GM15510 (cell line): ENCODE measurements around the gene SCUBE1.

Experiments
- POLR2A ChIP-seq: IDR thresholded peaks from 3 replicates; pipeline ENCODE4 v1.6.1; 2011; ENCODE audit warnings: borderline replicate concordance; ENCODE audit not compliant: insufficient read length; ENCODE audit errors: extremely low read depth

SCUBE1 gene

DNA sequence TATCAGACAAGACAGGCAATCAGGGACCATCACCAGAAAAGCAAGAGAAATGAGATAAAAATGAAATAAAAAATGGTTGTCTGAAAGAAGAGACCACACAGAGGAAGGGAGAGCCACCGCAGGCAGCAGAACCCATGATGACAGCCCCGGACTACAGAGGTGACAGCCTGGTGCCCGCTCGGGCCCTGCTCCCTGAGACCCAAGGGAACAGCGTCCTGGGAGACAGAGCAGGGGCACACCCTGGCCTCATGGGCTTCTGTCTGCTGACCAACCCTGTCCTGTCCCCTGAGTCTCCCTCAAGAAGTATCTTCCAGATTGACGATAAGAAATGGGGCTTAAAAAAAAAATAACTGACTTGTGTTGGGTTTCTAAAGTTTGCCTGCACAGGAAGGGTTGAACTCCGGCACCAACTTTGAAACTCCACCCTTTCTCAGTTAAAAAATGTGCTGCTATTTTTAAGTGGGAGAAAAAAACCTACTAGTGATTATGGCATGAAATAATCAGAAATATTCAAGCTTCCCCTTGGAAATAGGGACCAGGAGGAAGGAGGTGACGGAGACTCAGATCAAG is 86.1 kb downstream of the SCUBE1 start:
- TF ChIP-seq POLR2A, result no peak

GRCh38 chr22:43256569-43256968 is 86.6 kb downstream of the SCUBE1 start:
- TF ChIP-seq POLR2A, result no peak

GRCh38 chr22:43255299-43255698 is 87.9 kb downstream of the SCUBE1 start:
- no peak for TF ChIP-seq POLR2A

GRCh38 chr22:43253839-43254238 is 89.3 kb downstream of the SCUBE1 start:
- TF ChIP-seq POLR2A, result no peak

DNA sequence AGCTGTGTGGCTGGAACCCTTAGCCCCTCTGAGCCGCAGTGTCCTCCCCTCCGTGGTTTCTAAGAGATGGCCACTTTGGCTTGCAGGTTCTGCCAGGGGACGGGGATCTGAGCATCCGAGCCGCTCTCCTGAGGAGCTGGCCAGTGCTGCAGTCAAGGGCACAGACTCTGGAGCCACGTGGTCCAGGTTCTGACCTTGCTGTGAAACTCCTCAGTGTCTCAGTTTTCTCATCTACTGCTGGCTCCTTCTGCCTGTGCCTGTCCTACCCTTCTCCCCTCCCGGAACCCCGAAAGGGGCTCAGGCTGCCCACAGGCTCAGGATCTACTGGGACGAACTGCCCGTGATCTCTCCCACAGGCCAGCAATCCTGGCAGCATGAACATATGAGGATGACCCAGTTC is 90.9 kb downstream of the SCUBE1 start:
- TF ChIP-seq POLR2A, result no peak

- TF ChIP-seq POLR2A, result no peak
Measured at GRCh38 chr22:43249789-43250471, 93.2 kb downstream of the SCUBE1 start.

- no peak for TF ChIP-seq POLR2A
Measured at GRCh38 chr22:43247546-43248260, 95.5 kb downstream of the SCUBE1 start.

DNA sequence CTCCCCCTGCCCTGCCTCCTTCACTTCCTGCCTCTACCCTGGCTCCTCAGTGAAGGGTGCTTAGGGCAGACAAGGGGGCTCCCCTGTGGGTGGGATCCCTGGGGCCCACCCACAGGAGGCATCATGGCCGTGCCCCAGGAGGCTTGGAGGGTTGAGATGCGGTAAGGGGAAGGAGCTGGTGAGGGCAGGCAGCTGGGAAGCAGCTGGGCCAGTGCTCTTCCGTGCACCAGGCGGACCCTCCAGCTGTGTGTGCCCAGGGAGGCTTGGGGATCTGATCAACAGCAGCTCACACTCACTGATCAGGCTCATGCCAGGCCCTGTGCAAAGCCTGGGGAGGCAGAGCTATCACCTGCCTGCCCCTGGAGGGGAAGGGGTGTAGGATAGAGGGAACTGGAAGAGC is 97.0 kb downstream of the SCUBE1 start:
- no peak for TF ChIP-seq POLR2A

- TF ChIP-seq POLR2A, result no peak
Measured at GRCh38 chr22:43245717-43246116, 97.5 kb downstream of the SCUBE1 start.

- TF ChIP-seq POLR2A, result no peak
Measured at GRCh38 chr22:43244803-43245527, 98.2 kb downstream of the SCUBE1 start.

GRCh38 chr22:43244402-43244801 is 98.8 kb downstream of the SCUBE1 start:
- no peak for TF ChIP-seq POLR2A

DNA sequence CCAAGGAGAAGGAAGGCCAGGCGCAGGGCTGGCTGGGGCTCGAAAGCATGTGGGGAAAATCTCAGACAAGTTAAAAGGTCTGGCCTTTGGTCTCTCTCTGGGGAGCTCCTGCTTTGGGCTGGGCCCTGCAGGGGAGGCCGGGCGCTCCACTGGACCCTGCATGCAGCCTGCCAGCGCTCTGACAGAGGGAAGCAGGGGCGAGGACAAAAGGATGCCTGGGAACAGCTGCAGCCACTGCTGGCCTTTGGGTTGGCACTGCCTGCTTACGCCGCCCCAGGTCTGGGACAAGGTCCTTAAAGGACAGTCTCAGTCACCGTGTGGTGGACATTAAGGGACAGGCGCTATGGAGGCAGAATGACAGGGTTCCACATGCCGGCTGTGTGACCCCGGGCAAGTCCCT is 99.8 kb downstream of the SCUBE1 start:
- TF ChIP-seq POLR2A, result no peak

DNA sequence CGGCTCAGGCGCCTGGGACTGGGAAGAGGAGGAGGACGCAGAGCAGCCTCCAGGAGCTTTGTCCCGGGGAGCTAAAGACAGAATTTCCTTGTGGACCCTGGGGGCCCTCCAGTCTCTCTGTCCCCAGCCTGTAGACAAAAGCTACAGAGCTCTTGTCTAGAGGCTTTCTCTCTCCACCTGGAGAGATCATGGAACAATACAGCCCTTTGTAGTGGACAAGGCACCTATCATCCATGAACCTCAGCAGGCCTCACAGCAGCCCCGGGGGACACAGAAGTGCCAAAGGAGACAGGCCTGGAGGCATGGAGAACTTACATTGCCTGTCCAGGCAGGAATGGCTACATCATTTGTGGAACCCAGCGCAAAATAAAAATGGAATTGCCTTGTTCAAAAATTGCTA is 100.5 kb downstream of the SCUBE1 start:
- TF ChIP-seq POLR2A, result no peak

- TF ChIP-seq POLR2A, result no peak
Measured at GRCh38 chr22:43241699-43242386, 101.3 kb downstream of the SCUBE1 start.
